Kidney (tissue), 14 donors: ENCODE measurements around the gene CACFD1. TPM values are rescaled to one million over a fixed set of nuclear protein-coding genes. Genes with fewer than 3 reads are reported as not detected.

Experiments used
- DNase-seq, 5 donors: peaks; one replicate each; pipeline ENCODE4 v3.0.0-alpha.2; 2013 to 2020
- FAIRE-seq: peaks from 2 replicates; lab custom pipeline; 2012; peaks lifted over from hg19 to GRCh38; lab: Jason Lieb, UNC
- H3K27ac ChIP-seq, 2 donors: one replicate each; pipeline ENCODE4 v1.7.0; 2013; ENCODE audit warnings: low read depth in 2 of 2, low read length in 2 of 2, inconsistent platforms in 1 of 2
- H3K27me3 ChIP-seq: one replicate; pipeline ENCODE4 v1.7.1; 2013; ENCODE audit warnings: low read length, inconsistent platforms; ENCODE audit not compliant: control insufficient read depth, insufficient read depth
- H3K36me3 ChIP-seq, 3 donors: one replicate each; pipeline versions ENCODE4 v1.7.0 to v1.7.1; 2013; ENCODE audit warnings: low read length in 3 of 3, control low read depth in 1 of 3, inconsistent platforms in 1 of 3; ENCODE audit not compliant: insufficient read depth in 3 of 3, control insufficient read depth in 2 of 3
- H3K4me1 ChIP-seq, 3 donors: one replicate each; pipeline versions ENCODE4 v1.7.0 to v1.7.1; 2013; ENCODE audit warnings: low read length in 3 of 3, inconsistent platforms in 1 of 3, low read depth in 1 of 3; ENCODE audit not compliant: control insufficient read depth in 2 of 3, insufficient read depth in 2 of 3
- H3K4me3 ChIP-seq, 3 donors: one replicate each; pipeline versions ENCODE4 v1.7.0 to v1.8.1; 2013; ENCODE audit warnings: low read length in 3 of 3, control low read depth in 1 of 3, inconsistent platforms in 1 of 3
- H3K9ac ChIP-seq, 3 donors: one replicate each; pipeline versions ENCODE4 v1.7.0 to v1.7.1; 2013; ENCODE audit warnings: low read length in 3 of 3, control low read depth in 1 of 3, inconsistent platforms in 1 of 3
- H3K9me3 ChIP-seq, 3 donors: one replicate each; pipeline versions ENCODE4 v1.7.0 to v1.7.1; 2013; ENCODE audit warnings: low read length in 3 of 3, control low read depth in 1 of 3, inconsistent platforms in 1 of 3; ENCODE audit not compliant: control insufficient read depth in 2 of 3, insufficient read depth in 1 of 3
- intact Hi-C: fragments of 100-400 bp; cut with DNase I; formaldehyde crosslinking; loops from one replicate; pipeline ENCODE4 v1.11.1; 2022
- polyA plus RNA-seq: library from polyadenylated mRNA; stranded (reverse); fragments of 350-450 nt; fragmentation: Illumina TruSeq; extraction: RNeasy Lipid Tissue Mini Kit (QIAGEN cat#74804); gene quantifications from one replicate; pipeline ENCODE4 v1.2.3, GENCODE V29; 2014; ENCODE audit warnings: low read depth, low replicate concordance; ENCODE audit not compliant: insufficient read depth
- total RNA-seq: library from RNA; stranded (reverse); fragmentation: NEBNext Ultra II Directional; extraction: Animal tissue kit (Norgen Biotek cat#: 25700); gene quantifications from one replicate; pipeline ENCODE4 v1.2.1, GENCODE V29; 2021
- TF ChIP-seq, protein P1 (sequence below): IDR thresholded peaks from 3 replicates; pipeline ENCODE4 v1.5.1; 2012; ENCODE audit warnings: mild to moderate bottlenecking, moderate library complexity, borderline replicate concordance; ENCODE audit not compliant: insufficient read depth; ENCODE audit errors: extremely low read depth
- donor health status: control.
- donor health status: control.
- donor health status: control.
- donor health status: control.
- donor health status: control.
- donor health status: DM: yes; HTN: yes; CAD: no.
- donor health status: Normal renal cell carcinoma (clear cell type).

The CACFD1 gene
- total and polyA plus RNA-seq, 2 donors from 2014 or later, result 37.3 to 37.8 TPM

DNA sequence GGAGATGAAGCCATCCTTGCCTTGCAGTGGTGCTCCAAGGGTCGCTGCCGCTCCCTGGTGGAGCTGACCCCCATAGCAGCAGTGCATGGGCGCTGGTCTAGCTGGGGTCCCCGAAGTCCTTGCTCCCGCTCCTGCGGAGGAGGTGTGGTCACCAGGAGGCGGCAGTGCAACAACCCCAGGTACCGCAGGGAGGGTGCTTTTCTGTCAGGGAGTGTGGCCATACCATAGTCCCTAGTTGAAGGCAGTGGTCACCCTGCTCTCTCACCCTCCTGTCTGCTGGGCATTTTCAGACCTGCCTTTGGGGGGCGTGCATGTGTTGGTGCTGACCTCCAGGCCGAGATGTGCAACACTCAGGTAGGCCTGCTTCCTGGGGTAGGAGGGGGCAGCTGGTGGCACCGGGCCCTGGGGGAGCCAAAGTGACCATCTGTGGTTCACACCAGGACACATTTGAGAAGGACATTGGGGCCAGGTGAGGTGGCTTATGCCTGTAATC lies 26.4 kb upstream of the CACFD1 start:
- DNase-seq (no peak), FAIRE-seq (no peak)
- Histone ChIP-seq H3K9ac (no peak overlapping the region), H3K36me3 (no peaks in the 10 kb centered on the region), H3K9me3 (no peaks in the 10 kb centered on the region), H3K4me3 (no peak overlapping the region), H3K4me1 (no peaks in the 10 kb centered on the region), H3K27ac (no peak overlapping the region), H3K27me3 (no peaks in the 10 kb centered on the region)
- TF ChIP-seq, protein P1, sequence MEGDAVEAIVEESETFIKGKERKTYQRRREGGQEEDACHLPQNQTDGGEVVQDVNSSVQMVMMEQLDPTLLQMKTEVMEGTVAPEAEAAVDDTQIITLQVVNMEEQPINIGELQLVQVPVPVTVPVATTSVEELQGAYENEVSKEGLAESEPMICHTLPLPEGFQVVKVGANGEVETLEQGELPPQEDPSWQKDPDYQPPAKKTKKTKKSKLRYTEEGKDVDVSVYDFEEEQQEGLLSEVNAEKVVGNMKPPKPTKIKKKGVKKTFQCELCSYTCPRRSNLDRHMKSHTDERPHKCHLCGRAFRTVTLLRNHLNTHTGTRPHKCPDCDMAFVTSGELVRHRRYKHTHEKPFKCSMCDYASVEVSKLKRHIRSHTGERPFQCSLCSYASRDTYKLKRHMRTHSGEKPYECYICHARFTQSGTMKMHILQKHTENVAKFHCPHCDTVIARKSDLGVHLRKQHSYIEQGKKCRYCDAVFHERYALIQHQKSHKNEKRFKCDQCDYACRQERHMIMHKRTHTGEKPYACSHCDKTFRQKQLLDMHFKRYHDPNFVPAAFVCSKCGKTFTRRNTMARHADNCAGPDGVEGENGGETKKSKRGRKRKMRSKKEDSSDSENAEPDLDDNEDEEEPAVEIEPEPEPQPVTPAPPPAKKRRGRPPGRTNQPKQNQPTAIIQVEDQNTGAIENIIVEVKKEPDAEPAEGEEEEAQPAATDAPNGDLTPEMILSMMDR, result no peak
- intact Hi-C loops, result no loop called here

DNA sequence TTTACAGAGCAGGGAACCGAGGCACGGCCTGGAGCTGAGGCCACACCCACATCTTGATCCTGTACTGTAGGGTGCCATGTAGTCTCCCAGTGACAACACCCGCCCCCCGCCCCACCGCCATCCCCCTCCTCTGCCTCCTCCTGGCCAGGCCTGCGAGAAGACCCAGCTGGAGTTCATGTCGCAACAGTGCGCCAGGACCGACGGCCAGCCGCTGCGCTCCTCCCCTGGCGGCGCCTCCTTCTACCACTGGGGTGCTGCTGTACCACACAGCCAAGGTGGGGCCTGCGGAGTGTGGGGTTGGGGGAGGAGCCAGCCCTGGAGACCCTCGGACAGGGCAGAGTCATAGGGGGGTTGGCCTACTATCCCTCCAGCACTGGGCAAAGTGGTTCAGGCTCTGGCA lies 23.1 kb upstream of the CACFD1 start:
- DNase-seq, result no peak
- no peaks in the 10 kb centered on the region for H3K27me3 ChIP-seq
- TF ChIP-seq, protein P1, result no peak
- H3K9me3 ChIP-seq, result no peaks in the 10 kb centered on the region
- H3K36me3 ChIP-seq, result no peaks in the 10 kb centered on the region
- FAIRE-seq, result no peak
- no peak overlapping the region for H3K9ac ChIP-seq
- no peaks in the 10 kb centered on the region for H3K4me1 ChIP-seq
- no peak overlapping the region for H3K27ac ChIP-seq
- H3K4me3 ChIP-seq, result no peak overlapping the region
- intact Hi-C loops, result no loop called here

DNA sequence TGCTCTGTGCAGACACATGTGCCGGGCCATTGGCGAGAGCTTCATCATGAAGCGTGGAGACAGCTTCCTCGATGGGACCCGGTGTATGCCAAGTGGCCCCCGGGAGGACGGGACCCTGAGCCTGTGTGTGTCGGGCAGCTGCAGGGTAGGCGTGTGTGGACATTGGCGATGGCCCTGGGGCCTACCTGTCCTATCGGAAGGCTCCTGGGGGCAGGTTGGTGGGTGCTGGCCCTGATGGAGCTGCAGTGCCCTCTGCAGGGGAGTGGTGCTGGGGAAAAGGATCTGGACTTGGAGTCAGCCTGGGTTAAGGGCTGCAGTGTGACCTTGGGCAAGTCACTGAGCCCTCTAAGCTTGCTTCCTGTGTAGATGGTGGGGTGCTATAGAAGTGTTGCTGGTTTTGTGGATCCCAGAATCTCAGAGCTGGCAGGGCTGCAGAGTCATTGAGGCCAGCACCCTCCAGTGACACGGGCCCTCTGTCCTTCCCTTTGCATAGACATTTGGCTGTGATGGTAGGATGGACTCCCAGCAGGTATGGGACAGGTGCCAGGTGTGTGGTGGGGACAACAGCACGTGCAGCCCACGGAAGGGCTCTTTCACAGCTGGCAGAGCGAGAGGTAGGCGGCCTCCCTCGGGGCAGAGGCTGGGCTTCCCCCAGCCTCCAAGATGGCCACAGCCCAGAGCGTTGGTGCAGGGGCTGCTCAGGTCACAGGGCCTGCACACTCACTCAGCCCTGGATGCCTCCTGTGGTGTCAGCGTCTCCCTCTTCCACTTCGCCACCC lies 21.8 kb upstream of the CACFD1 start:
- no peak overlapping the region for H3K4me3 ChIP-seq
- no peak overlapping the region for H3K9ac ChIP-seq
- intact Hi-C loops, result no loop called here
- no peaks in the 10 kb centered on the region for H3K27me3 ChIP-seq
- no peak for FAIRE-seq
- no peaks in the 10 kb centered on the region for H3K4me1 ChIP-seq
- H3K36me3 ChIP-seq, result no peaks in the 10 kb centered on the region
- H3K9me3 ChIP-seq, result no peaks in the 10 kb centered on the region
- TF ChIP-seq, protein P1, result peak; percentile 7
- DNase-seq, result peak in 1 of 5 donors; percentile 66
- H3K27ac ChIP-seq, result no peak overlapping the region

DNA sequence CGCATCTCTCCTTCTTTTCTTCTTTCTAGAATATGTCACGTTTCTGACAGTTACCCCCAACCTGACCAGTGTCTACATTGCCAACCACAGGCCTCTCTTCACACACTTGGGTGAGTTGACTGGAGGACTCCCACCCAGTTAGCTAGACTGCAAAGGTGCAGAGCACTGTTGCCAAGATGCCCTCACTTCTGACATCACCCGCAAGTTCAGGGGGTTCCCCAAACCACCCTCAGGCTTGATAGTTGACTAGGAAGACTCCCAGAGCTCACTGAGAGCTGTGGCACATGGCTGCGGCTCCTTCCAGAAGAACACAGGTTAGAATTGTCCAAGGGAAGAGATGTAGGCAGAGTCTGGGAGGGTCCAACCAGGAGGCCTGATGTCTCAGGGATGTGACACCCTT lies 20.4 kb upstream of the CACFD1 start:
- TF ChIP-seq, protein P1, result no peak
- Histone ChIP-seq H3K27ac (no peak overlapping the region), H3K4me3 (no peak overlapping the region), H3K9me3 (no peaks in the 10 kb centered on the region), H3K4me1 (no peaks in the 10 kb centered on the region), H3K36me3 (no peaks in the 10 kb centered on the region), H3K27me3 (no peaks in the 10 kb centered on the region), H3K9ac (no peak overlapping the region)
- DNase-seq, result no peak
- intact Hi-C loops, result no loop called here
- no peak for FAIRE-seq
